Sigmoid colon (tissue), 4 donors: ENCODE measurements around the gene CA11.

Source experiments
- EP300 ChIP-seq, 4 donors: sonication (generic); formaldehyde crosslinking; IDR thresholded peaks; one replicate each; pipeline ENCODE4 v1.6.1; 2017; ENCODE audit warnings: antibody characterized with exemption in 4 of 4
- POLR2A ChIP-seq, 2 donors: fragments of 450-650 bp; IDR thresholded peaks; one replicate each; pipeline ENCODE4 v1.6.1; 2016; ENCODE audit warnings: antibody characterized with exemption in 2 of 2, mild to moderate bottlenecking in 2 of 2, moderate library complexity in 2 of 2
- TF ChIP-seq, protein P1 (sequence below), 4 experiments: fragments of 450-650 bp in 3 of 4; fragments of 200-600 bp in 1 of 4; IDR thresholded peaks; one replicate each; pipeline ENCODE4 v1.5.1; 2016 to 2019; ENCODE audit warnings: antibody characterized with exemption in 4 of 4, mild to moderate bottlenecking in 3 of 4, moderate library complexity in 2 of 4

DNA sequence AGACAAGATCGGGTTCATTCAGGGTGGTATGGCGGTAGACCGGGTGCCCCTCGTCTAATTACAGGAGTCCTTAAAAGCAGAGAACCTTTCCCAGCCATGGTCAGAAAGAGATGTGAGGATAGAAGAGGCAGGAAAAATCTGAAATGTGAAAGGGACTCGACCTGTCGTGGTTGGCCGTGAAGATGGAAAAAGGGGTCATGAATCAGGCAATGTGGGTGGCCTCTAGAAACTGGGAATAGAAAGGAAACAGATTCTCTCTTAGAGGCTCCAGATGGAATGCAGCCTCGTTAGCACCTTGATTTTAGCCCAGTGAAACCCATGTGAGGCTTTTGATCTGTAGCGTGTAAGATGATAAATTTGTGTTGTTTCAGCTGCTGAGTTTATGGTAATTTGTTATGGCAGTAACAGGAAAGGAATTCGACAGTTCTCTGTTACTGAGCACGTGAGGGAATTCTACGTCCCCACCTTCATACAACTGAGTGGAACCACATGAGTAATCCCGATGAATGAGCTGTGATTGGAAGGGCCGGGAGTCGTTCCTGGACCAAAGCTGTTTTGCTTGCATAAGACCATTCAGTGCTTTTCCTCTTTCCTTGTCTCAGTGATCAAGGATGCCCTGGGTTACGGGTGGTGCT lies 11.0 kb upstream of the CA11 start:
- TF ChIP-seq, protein P1, sequence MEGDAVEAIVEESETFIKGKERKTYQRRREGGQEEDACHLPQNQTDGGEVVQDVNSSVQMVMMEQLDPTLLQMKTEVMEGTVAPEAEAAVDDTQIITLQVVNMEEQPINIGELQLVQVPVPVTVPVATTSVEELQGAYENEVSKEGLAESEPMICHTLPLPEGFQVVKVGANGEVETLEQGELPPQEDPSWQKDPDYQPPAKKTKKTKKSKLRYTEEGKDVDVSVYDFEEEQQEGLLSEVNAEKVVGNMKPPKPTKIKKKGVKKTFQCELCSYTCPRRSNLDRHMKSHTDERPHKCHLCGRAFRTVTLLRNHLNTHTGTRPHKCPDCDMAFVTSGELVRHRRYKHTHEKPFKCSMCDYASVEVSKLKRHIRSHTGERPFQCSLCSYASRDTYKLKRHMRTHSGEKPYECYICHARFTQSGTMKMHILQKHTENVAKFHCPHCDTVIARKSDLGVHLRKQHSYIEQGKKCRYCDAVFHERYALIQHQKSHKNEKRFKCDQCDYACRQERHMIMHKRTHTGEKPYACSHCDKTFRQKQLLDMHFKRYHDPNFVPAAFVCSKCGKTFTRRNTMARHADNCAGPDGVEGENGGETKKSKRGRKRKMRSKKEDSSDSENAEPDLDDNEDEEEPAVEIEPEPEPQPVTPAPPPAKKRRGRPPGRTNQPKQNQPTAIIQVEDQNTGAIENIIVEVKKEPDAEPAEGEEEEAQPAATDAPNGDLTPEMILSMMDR (IDR thresholded peaks at IDR 0.05): no peak
- TF ChIP-seq EP300 (IDR thresholded peaks at IDR 0.05) (no peak), POLR2A (IDR thresholded peaks at IDR 0.05) (no peak)
